ENCODE data around the gene PPP1R14C.

Gene PPP1R14C

DNA sequence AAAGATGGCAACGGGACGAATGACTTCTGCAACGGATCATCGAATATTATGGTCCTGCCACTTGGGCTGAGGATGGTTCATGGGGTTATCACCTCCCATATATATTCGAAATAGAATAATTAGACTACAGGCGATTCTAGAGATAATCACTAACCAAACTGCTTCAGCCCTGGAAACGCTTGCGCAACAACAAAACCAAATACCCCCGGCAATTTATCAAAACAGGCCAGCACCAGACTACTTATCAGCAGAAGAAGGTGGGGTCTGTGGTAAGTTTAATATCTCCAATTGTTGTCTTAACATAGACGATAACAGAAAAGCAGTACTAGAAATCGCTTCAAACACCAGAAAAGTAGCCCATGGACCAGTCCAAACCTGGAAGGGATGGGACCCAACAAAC lies 42.9 kb upstream of the PPP1R14C start:
- no peaks in the 10 kb centered on the region for H3K36me3 ChIP-seq (ENCODE audit: control insufficient read depth, insufficient read depth, low read length)
- no peaks in the 10 kb centered on the region for H3K9me3 ChIP-seq (ENCODE audit: control insufficient read depth, low read length)
- no peaks in the 10 kb centered on the region for H3K27me3 ChIP-seq (ENCODE audit: control insufficient read depth, insufficient read depth, low read length)
- H3K4me2 ChIP-seq (ENCODE audit: low read length), result no peak overlapping the region
- no peaks in the 10 kb centered on the region for H3K4me1 ChIP-seq
- H3K9ac ChIP-seq, result no peak overlapping the region
- TF ChIP-seq, protein P1, sequence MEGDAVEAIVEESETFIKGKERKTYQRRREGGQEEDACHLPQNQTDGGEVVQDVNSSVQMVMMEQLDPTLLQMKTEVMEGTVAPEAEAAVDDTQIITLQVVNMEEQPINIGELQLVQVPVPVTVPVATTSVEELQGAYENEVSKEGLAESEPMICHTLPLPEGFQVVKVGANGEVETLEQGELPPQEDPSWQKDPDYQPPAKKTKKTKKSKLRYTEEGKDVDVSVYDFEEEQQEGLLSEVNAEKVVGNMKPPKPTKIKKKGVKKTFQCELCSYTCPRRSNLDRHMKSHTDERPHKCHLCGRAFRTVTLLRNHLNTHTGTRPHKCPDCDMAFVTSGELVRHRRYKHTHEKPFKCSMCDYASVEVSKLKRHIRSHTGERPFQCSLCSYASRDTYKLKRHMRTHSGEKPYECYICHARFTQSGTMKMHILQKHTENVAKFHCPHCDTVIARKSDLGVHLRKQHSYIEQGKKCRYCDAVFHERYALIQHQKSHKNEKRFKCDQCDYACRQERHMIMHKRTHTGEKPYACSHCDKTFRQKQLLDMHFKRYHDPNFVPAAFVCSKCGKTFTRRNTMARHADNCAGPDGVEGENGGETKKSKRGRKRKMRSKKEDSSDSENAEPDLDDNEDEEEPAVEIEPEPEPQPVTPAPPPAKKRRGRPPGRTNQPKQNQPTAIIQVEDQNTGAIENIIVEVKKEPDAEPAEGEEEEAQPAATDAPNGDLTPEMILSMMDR (IDR thresholded peaks at IDR 0.05), result no peak
- H3K4me3 ChIP-seq (ENCODE audit: low read depth, low read length), result no peak overlapping the region
- H2AFZ ChIP-seq, result no peak overlapping the region
- no peak overlapping the region for H3K27ac ChIP-seq
- no peaks in the 10 kb centered on the region for H3K79me2 ChIP-seq

DNA sequence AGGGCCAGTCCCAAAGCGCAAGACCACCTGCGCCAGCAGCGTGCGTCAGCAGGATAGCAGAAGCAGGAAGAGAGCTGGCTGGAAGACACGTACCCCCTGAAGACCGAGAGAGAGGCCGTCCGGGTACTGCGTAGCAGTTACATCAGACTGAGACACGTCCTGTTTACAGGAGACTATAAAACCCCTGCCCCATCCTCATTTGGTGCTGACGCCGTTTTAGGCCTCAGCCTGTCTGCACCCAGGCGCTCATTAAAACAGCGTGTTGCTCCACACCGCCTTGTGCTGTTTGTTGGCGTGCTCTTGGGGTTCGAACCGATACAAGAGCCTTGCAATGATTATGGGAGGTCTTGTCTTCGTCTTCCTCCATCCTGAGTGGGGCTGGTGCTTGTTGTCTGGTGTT lies 42.1 kb upstream of the PPP1R14C start:
- TF ChIP-seq, protein P1 (IDR thresholded peaks at IDR 0.05), result no peak
- no peak overlapping the region for H3K9ac ChIP-seq
- H3K36me3 ChIP-seq (ENCODE audit: control insufficient read depth, insufficient read depth, low read length), result no peaks in the 10 kb centered on the region
- no peak overlapping the region for H3K4me2 ChIP-seq (ENCODE audit: low read length)
- no peaks in the 10 kb centered on the region for H3K79me2 ChIP-seq
- H3K9me3 ChIP-seq (ENCODE audit: control insufficient read depth, low read length), result no peaks in the 10 kb centered on the region
- H3K4me1 ChIP-seq, result no peaks in the 10 kb centered on the region
- no peaks in the 10 kb centered on the region for H3K27me3 ChIP-seq (ENCODE audit: control insufficient read depth, insufficient read depth, low read length)
- no peak overlapping the region for H3K27ac ChIP-seq
- H3K4me3 ChIP-seq (ENCODE audit: low read depth, low read length), result no peak overlapping the region
- H2AFZ ChIP-seq, result no peak overlapping the region

DNA sequence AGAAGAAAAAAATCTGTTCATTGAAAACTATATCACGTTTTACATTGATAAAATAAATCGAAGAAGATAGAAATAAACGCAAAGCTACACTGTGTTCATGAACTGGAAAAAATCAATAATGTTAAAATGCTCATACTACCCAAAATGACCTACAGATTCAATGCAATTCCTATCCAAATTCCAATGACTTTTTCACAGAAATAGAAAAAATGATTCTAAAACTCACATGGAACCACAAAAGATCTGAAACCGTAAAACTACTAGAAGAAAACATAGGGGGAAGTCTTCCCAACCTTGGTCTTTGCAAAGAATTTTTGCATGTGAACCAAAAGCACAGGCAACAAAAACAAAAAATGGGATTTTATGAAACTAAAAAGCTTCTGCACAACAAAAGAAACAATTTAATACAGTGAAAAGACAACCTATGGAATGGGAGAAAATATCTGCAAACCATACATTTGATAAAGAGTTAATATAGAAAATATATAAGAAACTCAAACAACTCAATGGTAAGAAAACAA lies 40.0 kb upstream of the PPP1R14C start:
- Histone ChIP-seq H3K4me2 (ENCODE audit: low read length) (no peak overlapping the region), H3K9ac (no peak overlapping the region), H3K4me3 (ENCODE audit: low read depth, low read length) (no peak overlapping the region), H3K36me3 (ENCODE audit: control insufficient read depth, insufficient read depth, low read length) (no peaks in the 10 kb centered on the region), H3K27ac (no peak overlapping the region), H2AFZ (no peak overlapping the region), H3K79me2 (no peaks in the 10 kb centered on the region), H3K9me3 (ENCODE audit: control insufficient read depth, low read length) (no peaks in the 10 kb centered on the region), H3K27me3 (ENCODE audit: control insufficient read depth, insufficient read depth, low read length) (no peaks in the 10 kb centered on the region), H3K4me1 (no peaks in the 10 kb centered on the region)
- TF ChIP-seq, protein P1 (IDR thresholded peaks at IDR 0.05), result no peak

DNA sequence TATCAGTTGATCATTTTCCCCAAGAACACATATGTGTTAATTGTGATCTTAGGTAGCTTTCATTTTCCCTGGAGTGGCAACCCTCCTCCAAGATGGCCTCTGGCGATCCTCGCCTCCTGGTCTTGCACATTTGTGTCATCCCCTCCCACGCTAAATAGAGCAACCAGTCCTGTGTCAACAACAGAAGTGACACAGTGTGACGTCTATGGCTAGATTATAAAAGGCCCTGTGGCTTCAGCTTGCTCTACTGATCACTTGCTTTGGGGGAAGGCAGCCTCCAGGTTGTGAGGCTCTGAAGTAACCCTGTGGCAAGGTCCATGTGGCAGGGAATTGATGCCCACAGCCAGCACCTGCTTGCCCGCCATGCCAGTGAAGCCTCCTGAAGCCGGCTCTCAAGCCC lies 30.6 kb upstream of the PPP1R14C start:
- no peak overlapping the region for H3K4me3 ChIP-seq (ENCODE audit: low read depth, low read length)
- TF ChIP-seq, protein P1 (IDR thresholded peaks at IDR 0.05), result no peak

DNA sequence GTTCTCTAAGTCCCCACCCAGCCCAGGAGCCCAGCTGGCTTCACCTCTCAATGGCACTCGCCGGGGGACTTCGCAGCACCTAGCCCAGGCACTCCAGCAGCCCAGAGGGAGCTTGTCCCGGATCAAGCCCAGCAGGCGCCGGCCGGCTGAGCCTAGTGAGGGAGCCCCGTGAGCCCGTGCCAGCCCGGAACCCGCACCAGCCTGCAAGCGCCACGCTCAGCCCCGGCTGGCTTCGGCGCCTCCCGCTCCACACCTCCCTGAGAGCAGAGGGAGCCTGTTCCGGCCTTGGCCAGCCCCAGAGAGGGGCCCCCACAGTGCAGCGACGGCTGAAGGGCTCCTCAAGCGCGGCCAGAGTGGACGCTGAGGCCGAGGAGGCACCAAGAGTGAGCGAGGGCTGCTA lies 27.1 kb upstream of the PPP1R14C start:
- Histone ChIP-seq H3K27ac (no peak overlapping the region), H3K9me3 (ENCODE audit: control insufficient read depth, low read length) (no peaks in the 10 kb centered on the region)

More for the DNA sequence above, 30.6 kb upstream of the PPP1R14C start:
- H3K27ac ChIP-seq, result no peak overlapping the region
- no peaks in the 10 kb centered on the region for H3K27me3 ChIP-seq (ENCODE audit: control insufficient read depth, insufficient read depth, low read length)
- H3K4me1 ChIP-seq, result no peaks in the 10 kb centered on the region
- no peak overlapping the region for H2AFZ ChIP-seq
- no peaks in the 10 kb centered on the region for H3K9me3 ChIP-seq (ENCODE audit: control insufficient read depth, low read length)
- H3K36me3 ChIP-seq (ENCODE audit: control insufficient read depth, insufficient read depth, low read length), result no peaks in the 10 kb centered on the region
- H3K4me2 ChIP-seq (ENCODE audit: low read length), result no peak overlapping the region
- no peak overlapping the region for H3K9ac ChIP-seq
- H3K79me2 ChIP-seq, result no peaks in the 10 kb centered on the region

More for the DNA sequence above, 27.1 kb upstream of the PPP1R14C start:
- Histone ChIP-seq H2AFZ (no peak overlapping the region), H3K27me3 (ENCODE audit: control insufficient read depth, insufficient read depth, low read length) (no peaks in the 10 kb centered on the region), H3K4me1 (no peaks in the 10 kb centered on the region), H3K4me3 (ENCODE audit: low read depth, low read length) (no peak overlapping the region), H3K36me3 (ENCODE audit: control insufficient read depth, insufficient read depth, low read length) (no peaks in the 10 kb centered on the region), H3K79me2 (no peaks in the 10 kb centered on the region), H3K9ac (no peak overlapping the region), H3K4me2 (ENCODE audit: low read length) (no peak overlapping the region)
- TF ChIP-seq, protein P1 (IDR thresholded peaks at IDR 0.05), result no peak

Data from parathyroid adenoma (tissue), 2 donors.